GM21528 (cell line): ENCODE data around the gene IFRD2.

ENCODE experiments used
- ATAC-seq: cut with Tn5 transposase; IDR thresholded peaks from one replicate; pipeline ENCODE4 v1.9.1; 2021; ENCODE audit warnings: mild to moderate bottlenecking, moderate library complexity; ENCODE audit not compliant: unreplicated experiment, low FRiP score

IFRD2 gene

GRCh38 chr3:50292159-50293078, at the start of gene IFRD2:
Gene IFRD2, minus strand, starts transcription at chr3:50292429. Its CDS starts 155 bp downstream, at chr3:50292274.
- ATAC-seq: peak; percentile 83

- no peak for ATAC-seq
Measured at GRCh38 chr3:50341537-50341936, 49.3 kb upstream of the IFRD2 start.

GRCh38 chr3:50340448-50341329, 48.5 kb upstream of the IFRD2 start, which contains the start of gene RASSF1:
Gene RASSF1, minus strand, starts transcription at chr3:50340836. Its CDS starts 31 bp downstream, at chr3:50340805.
- ATAC-seq: peak; percentile 23

- no peak for ATAC-seq
Measured at GRCh38 chr3:50340147-50340447, 47.9 kb upstream of the IFRD2 start.

- no peak for ATAC-seq
Measured at GRCh38 chr3:50339485-50340146, 47.4 kb upstream of the IFRD2 start.

- ATAC-seq: no peak
Measured at GRCh38 chr3:50338965-50339364, 46.7 kb upstream of the IFRD2 start.

- ATAC-seq: peak; percentile 70
Measured at GRCh38 chr3:50337175-50337861, 45.1 kb upstream of the IFRD2 start.

GRCh38 chr3:50336452-50337174, 44.4 kb upstream of the IFRD2 start:
- peak; percentile 30 for ATAC-seq

GRCh38 chr3:50334339-50335075, 42.3 kb upstream of the IFRD2 start:
- ATAC-seq: no peak

- ATAC-seq: no peak
Measured at GRCh38 chr3:50333744-50334328, 41.6 kb upstream of the IFRD2 start.

- no peak for ATAC-seq
Measured at GRCh38 chr3:50331364-50331907, 39.2 kb upstream of the IFRD2 start.

GRCh38 chr3:50330330-50330729, 38.1 kb upstream of the IFRD2 start:
- no peak for ATAC-seq

GRCh38 chr3:50327943-50328691, 35.9 kb upstream of the IFRD2 start, which contains the start of gene TUSC2:
Gene TUSC2, minus strand, starts transcription at chr3:50328223. Its CDS starts 124 bp downstream, at chr3:50328099.
- peak; percentile 74 for ATAC-seq

GRCh38 chr3:50327129-50327528, 34.9 kb upstream of the IFRD2 start:
- no peak for ATAC-seq

- ATAC-seq: no peak
Measured at GRCh38 chr3:50326182-50326541, 33.9 kb upstream of the IFRD2 start.

- ATAC-seq: no peak
Measured at GRCh38 chr3:50325497-50326181, 33.4 kb upstream of the IFRD2 start.

- no peak for ATAC-seq
Measured at GRCh38 chr3:50325113-50325480, 32.9 kb upstream of the IFRD2 start.
